Suprapubic skin (tissue), 4 donors: ENCODE measurements around the gene EIF4A2. TPM values are rescaled to one million over a fixed set of nuclear protein-coding genes. Genes with fewer than 3 reads are reported as not detected.
A peak's percentile ranks its signal among the peaks of the same experiment; 100 is the strongest.

Experiments
- DNase-seq, 2 donors: peaks; one replicate each; pipeline ENCODE4 v3.0.0-alpha.2; 2019; ENCODE audit warnings: low spot score in 2 of 2
- H3K27ac ChIP-seq: fragments of 200-600 bp; sonication (generic); one replicate; pipeline ENCODE4 v1.5.1; 2019
- H3K27me3 ChIP-seq: fragments of 200-600 bp; sonication (generic); one replicate; pipeline ENCODE4 v1.5.1; 2019
- H3K36me3 ChIP-seq: fragments of 200-600 bp; sonication (generic); one replicate; pipeline ENCODE4 v1.5.1; 2019
- H3K4me1 ChIP-seq: fragments of 200-600 bp; sonication (generic); one replicate; pipeline ENCODE4 v1.5.1; 2019
- H3K4me3 ChIP-seq: fragments of 200-600 bp; sonication (generic); one replicate; pipeline ENCODE4 v1.5.1; 2019; ENCODE audit warnings: mild to moderate bottlenecking
- H3K9me3 ChIP-seq: fragments of 200-600 bp; sonication (generic); one replicate; pipeline ENCODE4 v1.5.1; 2019
- EP300 ChIP-seq: sonication (generic); formaldehyde crosslinking; IDR thresholded peaks from one replicate; pipeline ENCODE4 v1.6.1; 2017; ENCODE audit warnings: antibody characterized with exemption
- POLR2A ChIP-seq, 2 donors: fragments of 450-650 bp; IDR thresholded peaks; one replicate each; pipeline ENCODE4 v1.6.1; 2017; ENCODE audit warnings: antibody characterized with exemption in 2 of 2, mild to moderate bottlenecking in 2 of 2, moderate library complexity in 2 of 2
- POLR2AphosphoS5 ChIP-seq, 3 donors: sonication (generic); formaldehyde crosslinking; IDR thresholded peaks; one replicate each; pipeline ENCODE4 v1.6.1; 2017; ENCODE audit warnings: antibody characterized with exemption in 3 of 3
- WGBS: methylation state at CpG from one replicate; pipeline ENCODE4 v1.1.5; 2018; 5-methylcytosine and 5-hydroxymethylcytosine counted together
- total RNA-seq, 4 donors: library from RNA; depleted of rRNA; stranded (reverse); fragments of >200 nt; gene quantifications; one replicate each; pipeline ENCODE4 v1.1.0, GENCODE V29; 2016
- TF ChIP-seq, protein P1 (sequence below), 2 donors: fragments of 200-600 bp in 1 of 2; fragments of 450-650 bp in 1 of 2; sonication (generic) in 1 of 2; IDR thresholded peaks; one replicate each; pipeline ENCODE4 v1.5.1; 2016 to 2019; ENCODE audit warnings: antibody characterized with exemption in 2 of 2, mild to moderate bottlenecking in 1 of 2, moderate library complexity in 1 of 2

EIF4A2 gene
- 100 to 1,000 TPM; 209 to 410 (median 291) TPM for total RNA-seq

DNA sequence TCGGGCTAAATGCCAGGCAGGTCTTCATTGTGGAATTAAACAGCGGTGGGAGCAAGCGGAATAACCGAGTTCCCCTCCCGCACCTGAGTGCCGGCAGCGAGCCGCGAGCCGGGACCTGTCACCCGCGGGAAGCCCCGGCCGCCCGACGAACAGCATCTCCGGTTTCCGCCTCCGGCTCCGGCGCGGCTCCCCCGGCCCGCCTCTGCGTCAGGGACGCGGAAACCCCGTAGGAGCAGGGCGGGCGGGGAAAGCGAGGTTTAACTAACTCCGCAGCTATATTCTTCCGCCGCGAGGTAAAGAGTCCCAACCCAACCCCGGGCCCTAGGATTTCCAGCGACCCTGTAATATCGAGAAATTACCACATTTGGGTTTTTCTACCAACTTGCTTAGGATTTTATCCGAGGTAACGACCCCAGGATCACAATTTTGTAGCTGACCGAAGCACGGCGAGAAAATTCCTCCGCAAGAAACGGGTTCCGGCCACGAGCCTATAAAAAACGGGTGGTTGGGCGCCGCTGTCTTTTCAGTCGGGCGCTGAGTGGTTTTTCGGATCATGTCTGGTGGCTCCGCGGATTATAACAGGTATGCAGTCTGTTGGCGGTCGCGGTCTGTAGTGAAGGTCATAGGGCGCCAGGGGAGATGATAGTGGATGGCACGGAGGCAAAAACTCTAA lies at the start of gene EIF4A2:
EIF4A2 (plus strand) TSS at position 520 of the 673 bp plus-strand sequence; CDS start at position 554, 34 bp downstream.
- DNase-seq, result peak; percentile 94 to 95
- peak within 1 kb of the TSS; percentile 74 for H3K4me3 ChIP-seq
- WGBS, result under 1% methylated on average over 40 of the region's 60 CpGs
- peaks cover 44% of the 10 kb centered on the region for H3K4me1 ChIP-seq
- peak within 1 kb of the TSS; percentile 96 for H3K27ac ChIP-seq
- peaks cover 34% of the 10 kb centered on the region for H3K36me3 ChIP-seq
- peak; percentile 96 to 97 for TF ChIP-seq POLR2A (IDR thresholded peaks at IDR 0.05)
- TF ChIP-seq POLR2AphosphoS5 (IDR thresholded peaks at IDR 0.05), result peak; percentile 93 to 99 (median 97)
- no peak for TF ChIP-seq EP300
- TF ChIP-seq, protein P1, sequence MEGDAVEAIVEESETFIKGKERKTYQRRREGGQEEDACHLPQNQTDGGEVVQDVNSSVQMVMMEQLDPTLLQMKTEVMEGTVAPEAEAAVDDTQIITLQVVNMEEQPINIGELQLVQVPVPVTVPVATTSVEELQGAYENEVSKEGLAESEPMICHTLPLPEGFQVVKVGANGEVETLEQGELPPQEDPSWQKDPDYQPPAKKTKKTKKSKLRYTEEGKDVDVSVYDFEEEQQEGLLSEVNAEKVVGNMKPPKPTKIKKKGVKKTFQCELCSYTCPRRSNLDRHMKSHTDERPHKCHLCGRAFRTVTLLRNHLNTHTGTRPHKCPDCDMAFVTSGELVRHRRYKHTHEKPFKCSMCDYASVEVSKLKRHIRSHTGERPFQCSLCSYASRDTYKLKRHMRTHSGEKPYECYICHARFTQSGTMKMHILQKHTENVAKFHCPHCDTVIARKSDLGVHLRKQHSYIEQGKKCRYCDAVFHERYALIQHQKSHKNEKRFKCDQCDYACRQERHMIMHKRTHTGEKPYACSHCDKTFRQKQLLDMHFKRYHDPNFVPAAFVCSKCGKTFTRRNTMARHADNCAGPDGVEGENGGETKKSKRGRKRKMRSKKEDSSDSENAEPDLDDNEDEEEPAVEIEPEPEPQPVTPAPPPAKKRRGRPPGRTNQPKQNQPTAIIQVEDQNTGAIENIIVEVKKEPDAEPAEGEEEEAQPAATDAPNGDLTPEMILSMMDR (IDR thresholded peaks at IDR 0.05), result no peak
- H3K27me3 ChIP-seq, result no peaks in the 10 kb centered on the region
- H3K9me3 ChIP-seq, result no peaks in the 10 kb centered on the region

DNA sequence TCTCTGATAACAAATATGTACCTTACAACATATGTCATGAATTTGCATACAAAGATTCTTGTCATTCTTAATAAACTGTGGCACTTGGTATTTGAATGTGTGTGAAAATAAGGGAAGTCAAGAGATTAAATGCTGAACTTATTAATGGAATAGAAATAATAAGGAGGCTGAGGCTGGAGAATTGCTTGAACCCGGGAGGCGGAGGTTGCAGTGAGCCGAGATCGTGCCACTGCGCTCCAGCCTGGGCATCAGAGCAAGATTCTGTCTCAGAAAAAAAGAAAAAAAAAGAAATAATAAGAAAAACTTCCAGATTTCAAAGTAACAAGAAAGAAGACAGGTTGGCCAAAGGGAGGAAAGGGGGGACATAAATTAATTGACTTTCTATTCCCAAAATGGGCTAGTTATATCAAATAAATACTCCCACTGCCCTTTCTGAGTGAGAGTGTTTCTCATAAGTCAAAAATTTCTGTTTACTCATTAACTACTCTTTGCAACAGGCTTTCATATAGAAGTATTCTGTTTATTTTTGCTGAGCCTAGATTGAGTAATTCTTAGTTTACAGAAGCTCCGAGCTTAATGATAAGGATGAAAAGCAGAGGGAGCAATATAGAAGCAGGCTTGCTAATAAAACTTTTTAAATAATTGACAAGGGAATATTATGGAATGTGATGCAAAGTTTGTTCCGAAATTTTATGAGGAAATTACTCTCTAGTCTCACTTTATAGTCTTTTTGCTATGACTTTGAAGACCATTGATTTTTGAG lies 40.6 kb upstream of the EIF4A2 start:
- Histone ChIP-seq H3K36me3 (no peaks in the 10 kb centered on the region), H3K27me3 (peaks cover 2% of the 10 kb centered on the region), H3K9me3 (no peaks in the 10 kb centered on the region), H3K4me1 (peaks cover 3% of the 10 kb centered on the region), H3K27ac (no peak overlapping the region), H3K4me3 (no peak overlapping the region)
- DNase-seq, result no peak
- WGBS, result 92% methylated on average over 7 of the region's 7 CpGs
- TF ChIP-seq POLR2A (IDR thresholded peaks at IDR 0.05) (no peak), EP300 (no peak), POLR2AphosphoS5 (IDR thresholded peaks at IDR 0.05) (no peak)
- TF ChIP-seq, protein P1 (IDR thresholded peaks at IDR 0.05), result no peak

DNA sequence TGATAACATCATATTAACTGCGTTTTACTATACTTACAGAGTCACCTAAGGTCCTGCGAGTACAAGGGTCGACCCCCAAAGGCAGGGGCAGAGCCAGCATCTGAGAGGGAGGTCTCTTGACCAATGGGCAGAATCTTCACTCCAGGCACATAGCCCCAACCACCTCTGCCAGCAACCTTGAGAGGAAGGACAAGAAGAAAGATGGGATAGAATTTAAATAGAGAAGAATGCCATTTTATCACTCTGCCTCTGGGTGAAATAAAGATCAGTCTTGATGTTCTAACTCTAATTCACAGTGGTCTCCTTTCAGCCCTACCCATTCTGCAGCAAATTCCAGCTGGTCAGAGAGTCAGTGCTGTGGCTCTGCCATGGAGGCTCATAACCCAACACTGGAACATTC lies 39.7 kb upstream of the EIF4A2 start:
- Histone ChIP-seq H3K4me1 (peaks cover 3% of the 10 kb centered on the region), H3K27ac (no peak overlapping the region), H3K36me3 (no peaks in the 10 kb centered on the region), H3K4me3 (no peak overlapping the region), H3K9me3 (no peaks in the 10 kb centered on the region), H3K27me3 (peaks cover 2% of the 10 kb centered on the region)
- TF ChIP-seq, protein P1 (IDR thresholded peaks at IDR 0.05), result no peak
- TF ChIP-seq POLR2A (IDR thresholded peaks at IDR 0.05), result no peak
- TF ChIP-seq POLR2AphosphoS5 (IDR thresholded peaks at IDR 0.05), result no peak
- no peak for TF ChIP-seq EP300
- WGBS, result 52% methylated on average over 3 of the region's 3 CpGs
- DNase-seq, result no peak

DNA sequence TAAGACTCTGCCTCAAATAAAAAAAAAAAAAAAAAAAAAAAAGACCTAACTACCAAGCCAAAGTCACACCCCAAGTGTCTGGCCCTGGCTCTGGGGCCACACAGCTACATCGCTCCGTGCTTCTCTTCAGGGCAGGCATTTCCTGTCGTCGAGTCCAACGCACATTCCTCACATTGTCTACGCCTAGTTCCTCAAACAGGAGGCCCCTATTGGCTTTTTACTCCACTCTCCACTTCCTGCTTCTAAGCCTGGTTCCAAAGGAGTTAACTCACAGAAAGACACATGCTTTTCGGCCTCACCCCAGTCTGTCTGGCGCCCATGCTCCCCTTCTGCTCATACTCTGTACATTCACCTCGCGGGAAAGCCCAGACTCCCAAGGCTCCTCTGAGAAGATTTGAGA lies 37.4 kb upstream of the EIF4A2 start:
- no peak for TF ChIP-seq POLR2A (IDR thresholded peaks at IDR 0.05)
- TF ChIP-seq, protein P1 (IDR thresholded peaks at IDR 0.05), result no peak
- no peak for TF ChIP-seq EP300
- no peak for TF ChIP-seq POLR2AphosphoS5 (IDR thresholded peaks at IDR 0.05)
- H3K36me3 ChIP-seq, result no peaks in the 10 kb centered on the region
- H3K27me3 ChIP-seq, result no peaks in the 10 kb centered on the region
- H3K4me3 ChIP-seq, result no peak overlapping the region
- no peaks in the 10 kb centered on the region for H3K9me3 ChIP-seq
- no peak overlapping the region for H3K27ac ChIP-seq
- no peak for DNase-seq
- 18% methylated on average over 10 of the region's 10 CpGs for WGBS
- H3K4me1 ChIP-seq, result peaks cover 3% of the 10 kb centered on the region

DNA sequence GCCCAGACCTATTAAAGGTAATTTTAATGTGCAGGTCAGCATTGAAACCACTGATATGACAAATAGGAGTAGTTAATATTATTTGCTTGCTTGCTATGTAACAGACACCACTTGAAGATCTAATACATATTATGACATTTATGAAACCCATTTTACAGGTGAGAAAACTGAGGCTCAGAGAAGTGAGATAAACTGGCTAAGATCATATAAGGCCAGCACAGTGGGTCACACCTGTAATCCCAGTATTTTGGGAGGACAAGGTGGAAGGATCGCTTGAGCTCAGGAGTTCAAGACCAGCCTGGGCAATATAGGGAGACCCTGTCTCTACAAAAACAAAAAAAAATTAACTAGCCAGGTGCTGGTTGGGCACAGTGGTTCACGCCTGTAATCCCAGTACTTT lies 33.1 kb upstream of the EIF4A2 start:
- no peak overlapping the region for H3K4me3 ChIP-seq
- 95% methylated on average over 2 of the region's 2 CpGs for WGBS
- H3K36me3 ChIP-seq, result no peaks in the 10 kb centered on the region
- peaks cover 10% of the 10 kb centered on the region for H3K4me1 ChIP-seq
- no peak for TF ChIP-seq POLR2A (IDR thresholded peaks at IDR 0.05)
- TF ChIP-seq, protein P1 (IDR thresholded peaks at IDR 0.05), result no peak
- TF ChIP-seq EP300, result no peak
- TF ChIP-seq POLR2AphosphoS5 (IDR thresholded peaks at IDR 0.05), result no peak
- no peak overlapping the region for H3K27ac ChIP-seq
- no peaks in the 10 kb centered on the region for H3K27me3 ChIP-seq
- no peaks in the 10 kb centered on the region for H3K9me3 ChIP-seq
- DNase-seq, result no peak
